ENCODE measurements around the gene PCSK7. TPM values are rescaled to one million over a fixed set of nuclear protein-coding genes. Genes with fewer than 3 reads are reported as not detected.

The PCSK7 gene
- total RNA-seq, 1 experiment from 2014 or later = 132 TPM

DNA sequence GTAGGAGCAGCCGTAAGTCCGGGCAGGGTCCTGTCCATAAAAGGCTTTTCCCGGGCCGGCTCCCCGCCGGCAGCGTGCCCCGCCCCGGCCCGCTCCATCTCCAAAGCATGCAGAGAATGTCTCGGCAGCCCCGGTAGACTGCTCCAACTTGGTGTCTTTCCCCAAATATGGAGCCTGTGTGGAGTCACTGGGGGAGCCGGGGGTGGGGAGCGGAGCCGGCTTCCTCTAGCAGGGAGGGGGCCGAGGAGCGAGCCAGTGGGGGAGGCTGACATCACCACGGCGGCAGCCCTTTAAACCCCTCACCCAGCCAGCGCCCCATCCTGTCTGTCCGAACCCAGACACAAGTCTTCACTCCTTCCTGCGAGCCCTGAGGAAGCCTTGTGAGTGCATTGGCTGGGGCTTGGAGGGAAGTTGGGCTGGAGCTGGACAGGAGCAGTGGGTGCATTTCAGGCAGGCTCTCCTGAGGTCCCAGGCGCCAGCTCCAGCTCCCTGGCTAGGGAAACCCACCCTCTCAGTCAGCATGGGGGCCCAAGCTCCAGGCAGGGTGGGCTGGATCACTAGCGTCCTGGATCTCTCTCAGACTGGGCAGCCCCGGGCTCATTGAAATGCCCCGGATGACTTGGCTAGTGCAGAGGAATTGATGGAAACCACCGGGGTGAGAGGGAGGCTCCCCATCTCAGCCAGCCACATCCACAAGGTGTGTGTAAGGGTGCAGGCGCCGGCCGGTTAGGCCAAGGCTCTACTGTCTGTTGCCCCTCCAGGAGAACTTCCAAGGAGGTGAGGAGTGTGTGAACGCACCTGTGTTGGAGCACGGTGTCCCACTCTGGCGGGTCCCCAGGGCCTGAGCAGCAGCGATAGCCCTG is 32.6 kb downstream of the PCSK7 start, which contains the start of gene TAGLN:
Gene TAGLN, plus strand, starts transcription at position 318 of the 863 bp plus-strand sequence. CDS start 3,644 bp downstream, outside the sequence.
- Histone ChIP-seq H3K27me3 (replicated peaks; ENCODE audit: control insufficient read depth, insufficient read depth, low read length) (no peaks in the 10 kb centered on the region), H3K4me1 (peaks cover 37% of the 10 kb centered on the region), H3K4me3 (ENCODE audit: low read depth, low read length) (peak within 1 kb of the TSS; percentile 20), H3K9me3 (no peaks in the 10 kb centered on the region), H3K36me3 (ENCODE audit: control insufficient read depth, insufficient read depth, low read length) (no peaks in the 10 kb centered on the region)
- Mint-ChIP-seq H3K27ac (ENCODE audit: unreplicated experiment) (peak within 1 kb of the TSS; percentile 86), H3K4me3 (ENCODE audit: unreplicated experiment) (peak within 1 kb of the TSS; percentile 72), H3K36me3 (ENCODE audit: insufficient read depth, unreplicated experiment) (peaks cover 42% of the 10 kb centered on the region), H3K4me1 (ENCODE audit: low read depth, unreplicated experiment) (peaks cover 34% of the 10 kb centered on the region), H3K9me3 (ENCODE audit: unreplicated experiment) (no peaks in the 10 kb centered on the region), H3K27me3 (ENCODE audit: insufficient read depth, unreplicated experiment) (no peaks in the 10 kb centered on the region)
- intact Hi-C loops (cut with micrococcal nuclease; ENCODE audit: unreplicated experiment) = loop anchor here (1.0 to 2.0 kb wide), 2 partner anchors 21 to 28 kb away; partner anchors contain the start of gene SIDT2
- ChIA-PET POLR2A (interaction anchor here (0.9 to 1.6 kb wide), 2 partner anchors 21 to 55 kb away, joined by 3 to 6 read pairs; partner anchors contain the start of genes PAFAH1B2 and SIDT2), CTCF (interaction anchor here (1.0 kb wide), 1 partner anchor 27 kb away, joined by 3 read pairs; no protein-coding TSS in a partner anchor)
- TSS peak; percentile 59 for BruUV-seq (replicated peaks)
- peak; percentile 89 for DNase-seq
- TF ChIP-seq, protein P1, sequence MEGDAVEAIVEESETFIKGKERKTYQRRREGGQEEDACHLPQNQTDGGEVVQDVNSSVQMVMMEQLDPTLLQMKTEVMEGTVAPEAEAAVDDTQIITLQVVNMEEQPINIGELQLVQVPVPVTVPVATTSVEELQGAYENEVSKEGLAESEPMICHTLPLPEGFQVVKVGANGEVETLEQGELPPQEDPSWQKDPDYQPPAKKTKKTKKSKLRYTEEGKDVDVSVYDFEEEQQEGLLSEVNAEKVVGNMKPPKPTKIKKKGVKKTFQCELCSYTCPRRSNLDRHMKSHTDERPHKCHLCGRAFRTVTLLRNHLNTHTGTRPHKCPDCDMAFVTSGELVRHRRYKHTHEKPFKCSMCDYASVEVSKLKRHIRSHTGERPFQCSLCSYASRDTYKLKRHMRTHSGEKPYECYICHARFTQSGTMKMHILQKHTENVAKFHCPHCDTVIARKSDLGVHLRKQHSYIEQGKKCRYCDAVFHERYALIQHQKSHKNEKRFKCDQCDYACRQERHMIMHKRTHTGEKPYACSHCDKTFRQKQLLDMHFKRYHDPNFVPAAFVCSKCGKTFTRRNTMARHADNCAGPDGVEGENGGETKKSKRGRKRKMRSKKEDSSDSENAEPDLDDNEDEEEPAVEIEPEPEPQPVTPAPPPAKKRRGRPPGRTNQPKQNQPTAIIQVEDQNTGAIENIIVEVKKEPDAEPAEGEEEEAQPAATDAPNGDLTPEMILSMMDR (IDR thresholded peaks at IDR 0.05; ENCODE audit: insufficient read depth in 1 of 2, low read depth in 1 of 2, low read length in 1 of 2, severe bottlenecking in 1 of 2, unreplicated experiment in 1 of 2) = no peak

DNA sequence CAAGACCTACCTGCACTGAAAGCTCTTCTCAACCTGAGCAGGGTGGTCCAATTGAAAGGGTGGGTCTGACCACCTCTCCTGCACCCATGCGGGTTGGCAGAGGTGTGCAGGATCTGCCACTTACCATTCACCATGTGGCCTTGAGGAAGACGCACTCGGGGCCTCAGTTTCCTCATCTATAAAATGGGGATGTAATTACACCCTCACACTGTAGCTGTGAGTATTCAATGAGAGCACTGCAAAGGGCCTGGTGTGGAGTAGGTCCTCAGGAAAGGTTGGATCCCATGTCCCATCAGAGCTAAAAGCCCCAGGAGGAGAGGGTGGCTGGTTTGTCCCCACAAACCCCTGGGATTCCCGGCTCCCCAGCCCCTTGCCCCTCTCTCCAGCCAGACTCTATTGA is 33.3 kb downstream of the PCSK7 start:
- ChIA-PET CTCF (interaction anchor here (1.0 kb wide), 1 partner anchor 28 kb away, joined by 3 read pairs; no protein-coding TSS in a partner anchor), POLR2A (interaction anchor here (1.6 kb wide), 1 partner anchor 20 kb away, joined by 6 read pairs; the partner anchor contains the start of gene SIDT2)
- no peaks in the 10 kb centered on the region for H3K9me3 Mint-ChIP-seq (ENCODE audit: unreplicated experiment)
- Histone ChIP-seq H3K4me1 (peaks cover 37% of the 10 kb centered on the region), H3K27me3 (replicated peaks; ENCODE audit: control insufficient read depth, insufficient read depth, low read length) (no peaks in the 10 kb centered on the region), H3K9me3 (no peaks in the 10 kb centered on the region), H3K36me3 (ENCODE audit: control insufficient read depth, insufficient read depth, low read length) (no peaks in the 10 kb centered on the region), H3K4me3 (ENCODE audit: low read depth, low read length) (peak overlapping the region; percentile 20)
- no TSS peak for BruUV-seq (replicated peaks)
- H3K36me3 Mint-ChIP-seq (ENCODE audit: insufficient read depth, unreplicated experiment) = peaks cover 37% of the 10 kb centered on the region
- intact Hi-C loops (cut with micrococcal nuclease; ENCODE audit: unreplicated experiment) = loop anchor here (1.0 to 2.0 kb wide), 2 partner anchors 20 to 28 kb away; partner anchors contain the start of gene SIDT2
- peak overlapping the region; percentile 86 for H3K27ac Mint-ChIP-seq (ENCODE audit: unreplicated experiment)
- peaks cover 34% of the 10 kb centered on the region for H3K4me1 Mint-ChIP-seq (ENCODE audit: low read depth, unreplicated experiment)
- H3K4me3 Mint-ChIP-seq (ENCODE audit: unreplicated experiment) = peak overlapping the region; percentile 72
- no peak for DNase-seq
- H3K27me3 Mint-ChIP-seq (ENCODE audit: insufficient read depth, unreplicated experiment) = no peaks in the 10 kb centered on the region
- TF ChIP-seq, protein P1 (IDR thresholded peaks at IDR 0.05; ENCODE audit: insufficient read depth in 1 of 2, low read depth in 1 of 2, low read length in 1 of 2, severe bottlenecking in 1 of 2, unreplicated experiment in 1 of 2) = no peak

All from Caco-2 (cell line).